ENCODE measurements around the gene E2F2. TPM values are rescaled to one million over a fixed set of nuclear protein-coding genes. Genes with fewer than 3 reads are reported as not detected.

The E2F2 gene
- total and polyA plus RNA-seq, 12 donors: 0.07 to 3.7 (median 0.35) TPM; not detected in 1

DNA sequence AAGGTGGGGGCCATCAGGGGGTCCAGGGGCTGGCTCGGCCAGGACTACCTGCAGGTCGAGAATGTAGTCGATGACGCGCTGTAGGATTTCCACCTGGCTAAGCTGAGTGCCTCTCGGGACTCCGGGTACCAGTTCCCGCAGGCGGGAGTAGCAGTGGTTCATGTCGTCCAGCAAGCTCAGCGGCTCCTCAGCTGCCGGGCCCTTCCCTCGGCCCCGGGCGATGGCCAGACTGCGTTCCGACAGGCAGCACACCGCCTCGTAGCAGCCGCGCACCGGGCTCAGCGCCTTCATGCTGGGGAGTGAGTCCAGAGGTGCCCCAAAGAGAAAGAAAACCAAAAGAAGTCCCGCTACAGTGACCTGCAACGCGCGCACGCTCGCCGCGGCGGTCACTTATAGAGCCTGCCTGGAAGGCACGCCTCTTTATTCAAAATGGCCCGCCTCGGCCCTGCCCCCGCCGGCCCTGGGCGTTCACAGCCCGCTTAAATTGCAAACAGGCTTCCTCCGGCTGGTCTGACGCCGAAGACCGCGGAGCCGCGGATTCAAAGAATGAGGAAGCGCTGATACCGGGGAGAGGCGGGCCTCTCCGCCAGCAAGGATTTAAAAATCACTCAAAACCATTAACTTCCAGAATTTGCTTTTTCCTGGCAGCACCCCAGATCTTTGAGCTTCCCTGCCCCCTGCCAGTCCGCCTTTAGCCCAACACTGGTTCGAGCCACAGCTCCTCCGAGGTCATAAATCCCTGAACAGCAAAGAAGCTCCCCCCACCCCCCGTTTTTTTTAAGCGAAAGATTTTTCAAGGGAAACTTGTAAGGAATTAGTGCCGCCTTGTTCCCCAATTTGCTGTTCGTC is 28.3 kb upstream of the E2F2 start, which contains the start of gene ID3:
Gene ID3, minus strand, starts transcription at position 366 of the 849 bp plus-strand sequence. Its CDS starts 75 bp downstream, at position 291.
- H3K4me3 ChIP-seq: peak within 1 kb of the TSS in 3 of 4 donors; percentile 50 to 65 (median 64)
- H3K9me3 ChIP-seq (replicated peaks in 1 of 3): no peaks in the 10 kb centered on the region
- peaks cover 15 to 57% of the 10 kb centered on the region in 2 donors for H3K4me1 ChIP-seq (replicated peaks in 1 of 2)
- intact Hi-C loops (cut with DNase I): no loop called here
- H3K27me3 ChIP-seq: no peaks in the 10 kb centered on the region
- peak; percentile 94 to 95 for TF ChIP-seq POLR2A (IDR thresholded peaks at IDR 0.05)
- TF ChIP-seq, protein P1, sequence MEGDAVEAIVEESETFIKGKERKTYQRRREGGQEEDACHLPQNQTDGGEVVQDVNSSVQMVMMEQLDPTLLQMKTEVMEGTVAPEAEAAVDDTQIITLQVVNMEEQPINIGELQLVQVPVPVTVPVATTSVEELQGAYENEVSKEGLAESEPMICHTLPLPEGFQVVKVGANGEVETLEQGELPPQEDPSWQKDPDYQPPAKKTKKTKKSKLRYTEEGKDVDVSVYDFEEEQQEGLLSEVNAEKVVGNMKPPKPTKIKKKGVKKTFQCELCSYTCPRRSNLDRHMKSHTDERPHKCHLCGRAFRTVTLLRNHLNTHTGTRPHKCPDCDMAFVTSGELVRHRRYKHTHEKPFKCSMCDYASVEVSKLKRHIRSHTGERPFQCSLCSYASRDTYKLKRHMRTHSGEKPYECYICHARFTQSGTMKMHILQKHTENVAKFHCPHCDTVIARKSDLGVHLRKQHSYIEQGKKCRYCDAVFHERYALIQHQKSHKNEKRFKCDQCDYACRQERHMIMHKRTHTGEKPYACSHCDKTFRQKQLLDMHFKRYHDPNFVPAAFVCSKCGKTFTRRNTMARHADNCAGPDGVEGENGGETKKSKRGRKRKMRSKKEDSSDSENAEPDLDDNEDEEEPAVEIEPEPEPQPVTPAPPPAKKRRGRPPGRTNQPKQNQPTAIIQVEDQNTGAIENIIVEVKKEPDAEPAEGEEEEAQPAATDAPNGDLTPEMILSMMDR (IDR thresholded peaks at IDR 0.05): no peak
- no peaks in the 10 kb centered on the region for H3K36me3 ChIP-seq (replicated peaks in 1 of 2)
- DNase-seq: peak; percentile 95 to 98 (median 97)
- peak within 1 kb of the TSS; percentile 61 to 91 (median 80) for H3K27ac ChIP-seq
- 0 to 1% (median 0%) methylated on average over 26 to 57 of the region's 57 CpGs for WGBS, 4 donors

DNA sequence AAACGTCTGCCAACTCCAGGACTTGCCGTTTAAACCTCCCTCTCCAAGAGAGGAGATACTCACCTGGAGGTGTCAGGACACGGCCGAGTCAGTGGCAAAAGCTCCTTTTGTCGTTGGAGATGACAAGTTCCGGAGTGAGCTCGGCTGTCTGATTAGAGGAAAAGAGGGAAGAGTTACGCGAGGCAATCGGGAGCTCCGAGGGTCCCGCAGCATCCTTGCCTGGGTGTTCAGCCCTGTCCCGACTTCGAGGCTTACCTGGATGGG is 27.8 kb upstream of the E2F2 start:
- Histone ChIP-seq H3K9me3 (replicated peaks in 1 of 3) (no peaks in the 10 kb centered on the region), H3K4me3 (peak overlapping the region in 3 of 4 donors; percentile 50 to 65 (median 64)), H3K27ac (peak overlapping the region; percentile 61 to 91 (median 76)), H3K4me1 (replicated peaks in 1 of 2) (peaks cover 19 to 55% of the 10 kb centered on the region in 2 donors), H3K36me3 (replicated peaks in 1 of 2) (no peaks in the 10 kb centered on the region), H3K27me3 (no peaks in the 10 kb centered on the region)
- 0 to 20% (median 5%) methylated on average over 2 to 14 of the region's 14 CpGs for WGBS, 4 donors
- DNase-seq: no peak
- intact Hi-C loops (cut with DNase I): no loop called here
- no peak for TF ChIP-seq POLR2A (IDR thresholded peaks at IDR 0.05)
- TF ChIP-seq, protein P1 (IDR thresholded peaks at IDR 0.05): no peak

DNA sequence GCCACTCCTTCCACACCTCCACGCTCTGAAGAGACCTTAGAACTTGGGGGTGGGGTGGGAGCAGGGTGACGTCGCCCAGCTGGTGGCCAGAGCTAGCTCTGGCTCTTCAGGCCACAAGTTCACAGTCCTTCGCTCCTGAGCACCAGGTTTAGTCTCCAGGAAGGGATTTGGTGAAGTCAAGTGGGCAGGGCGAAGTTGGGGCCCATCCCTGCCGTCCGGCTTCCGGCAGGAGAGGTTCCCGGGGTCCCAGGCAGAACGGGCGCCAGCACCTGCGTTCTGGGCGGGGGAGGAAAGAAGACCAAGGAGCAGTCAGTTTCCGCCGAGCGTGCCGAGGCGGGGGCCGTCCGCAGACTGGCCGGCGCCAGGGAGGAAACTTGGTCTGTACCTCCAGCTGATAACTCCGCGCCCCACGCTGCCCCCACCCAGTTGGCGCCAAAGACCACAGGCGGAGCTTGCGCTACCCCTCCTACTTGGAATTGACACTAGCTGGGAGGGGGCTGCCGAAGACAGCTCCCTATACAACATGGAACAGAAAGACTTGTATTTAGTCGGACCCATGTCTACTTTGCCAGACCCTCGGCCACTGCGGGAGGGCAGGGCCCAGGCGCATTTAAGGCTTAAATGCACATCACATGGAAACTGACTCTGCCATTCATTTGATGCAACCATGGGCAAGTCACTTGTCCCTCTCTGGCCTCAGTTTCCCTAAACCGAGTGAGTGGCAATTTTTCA is 27.3 kb upstream of the E2F2 start:
- DNase-seq: peak in 4 of 7 donors; percentile 38 to 66 (median 48)
- Histone ChIP-seq H3K9me3 (replicated peaks in 1 of 3) (no peaks in the 10 kb centered on the region), H3K4me3 (peak overlapping the region in 3 of 4 donors; percentile 50 to 65 (median 64)), H3K27ac (peak overlapping the region in 4 of 5 donors; percentile 68 to 91 (median 82)), H3K36me3 (replicated peaks in 1 of 2) (no peaks in the 10 kb centered on the region), H3K4me1 (replicated peaks in 1 of 2) (peaks cover 19 to 54% of the 10 kb centered on the region in 2 donors), H3K27me3 (no peaks in the 10 kb centered on the region)
- intact Hi-C loops (cut with DNase I): no loop called here
- WGBS, 4 donors: 21 to 33% (median 29%) methylated on average over 29 to 34 of the region's 34 CpGs
- TF ChIP-seq, protein P1 (IDR thresholded peaks at IDR 0.05): no peak
- TF ChIP-seq POLR2A (IDR thresholded peaks at IDR 0.05): peak in 1 of 2 donors; percentile 23

DNA sequence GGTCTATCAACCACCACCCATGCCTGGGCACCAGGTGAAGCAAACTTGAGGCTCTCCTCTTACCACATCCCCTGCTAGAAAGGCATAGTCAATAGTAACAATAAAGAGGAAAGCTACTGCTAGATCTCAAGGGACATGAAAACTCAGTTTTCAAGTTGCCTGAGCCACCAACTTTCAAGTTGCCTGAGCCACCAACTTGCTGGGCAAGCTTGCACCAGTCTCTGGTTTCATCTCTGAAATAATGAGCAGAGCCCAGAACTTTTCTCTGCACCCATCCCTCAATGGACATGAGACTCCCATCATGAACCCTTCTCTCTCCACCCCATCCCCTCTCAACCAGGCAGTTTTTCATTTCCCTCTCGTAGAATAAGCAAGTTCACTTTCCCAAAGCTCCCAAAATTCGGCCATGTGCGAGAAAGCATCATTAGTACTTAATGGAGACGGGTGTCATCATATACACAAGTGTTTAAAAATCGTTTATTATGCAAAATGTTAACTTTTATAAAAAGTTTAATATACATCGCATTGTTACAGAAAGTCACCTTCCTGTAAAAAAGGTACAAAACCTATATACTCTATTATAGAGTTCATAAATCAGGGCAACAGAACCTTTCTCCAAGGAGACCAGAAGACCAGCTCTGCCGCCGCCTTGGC is 26.6 kb upstream of the E2F2 start:
- H3K36me3 ChIP-seq (replicated peaks in 1 of 2): no peaks in the 10 kb centered on the region
- H3K4me1 ChIP-seq (replicated peaks in 1 of 2): peaks cover 19 to 46% of the 10 kb centered on the region in 2 donors
- TF ChIP-seq POLR2A (IDR thresholded peaks at IDR 0.05): no peak
- TF ChIP-seq, protein P1 (IDR thresholded peaks at IDR 0.05): no peak
- no peaks in the 10 kb centered on the region for H3K27me3 ChIP-seq
- DNase-seq: no peak
- H3K4me3 ChIP-seq: peak overlapping the region in 2 of 4 donors; percentile 64 to 65
- 54 to 64% (median 61%) methylated on average over 8 of the region's 8 CpGs for WGBS, 4 donors
- intact Hi-C loops (cut with DNase I): no loop called here
- H3K9me3 ChIP-seq (replicated peaks in 1 of 3): no peaks in the 10 kb centered on the region
- peak overlapping the region in 4 of 5 donors; percentile 68 to 91 (median 82) for H3K27ac ChIP-seq
